Measurements from ENCODE around the gene HSBP1L1. TPM values are rescaled to one million over a fixed set of nuclear protein-coding genes. Genes with fewer than 3 reads are reported as not detected.

HSBP1L1 gene
- total RNA-seq, 4 donors from 2014 or later, result 25.7 to 51.8 (median 39.6) TPM

- DNase-seq, result no peak
- Histone ChIP-seq H3K4me1 (peaks cover 38 to 48% of the 10 kb centered on the region in 2 donors), H3K9me3 (no peaks in the 10 kb centered on the region), H3K4me3 (replicated peaks in 1 of 3) (no peak overlapping the region), H3K27me3 (no peaks in the 10 kb centered on the region), H3K27ac (peak overlapping the region in 1 of 3 donors; percentile 94), H3K36me3 (peaks cover 5 to 8% of the 10 kb centered on the region in 2 donors)
- WGBS, 2 donors, result 73 to 93% methylated on average over 5 of the region's 5 CpGs
- TF ChIP-seq CTCF (IDR thresholded peaks at IDR 0.05) (no peak), POLR2A (IDR thresholded peaks at IDR 0.05) (no peak)
- intact Hi-C loops (cut with DNase I), result no loop called here
Observed at GRCh38 chr18:79935098-79935480, 29.4 kb upstream of the HSBP1L1 start.

GRCh38 chr18:79935499-79935898 is 28.9 kb upstream of the HSBP1L1 start:
- Histone ChIP-seq H3K9me3 (no peaks in the 10 kb centered on the region), H3K36me3 (peaks cover 5 to 10% of the 10 kb centered on the region in 2 donors), H3K4me1 (peaks cover 43 to 52% of the 10 kb centered on the region in 2 donors), H3K4me3 (replicated peaks in 1 of 3) (no peak overlapping the region), H3K27me3 (no peaks in the 10 kb centered on the region), H3K27ac (peak overlapping the region in 2 of 3 donors; percentile 33 to 94)
- WGBS, 2 donors, result 94 to 100% methylated on average over 3 of the region's 3 CpGs
- no peak for TF ChIP-seq CTCF (IDR thresholded peaks at IDR 0.05)
- no peak for TF ChIP-seq POLR2A (IDR thresholded peaks at IDR 0.05)
- intact Hi-C loops (cut with DNase I), result no loop called here
- DNase-seq, result no peak

GRCh38 chr18:79935925-79936324 is 28.5 kb upstream of the HSBP1L1 start:
- Histone ChIP-seq H3K4me3 (replicated peaks in 1 of 3) (no peak overlapping the region), H3K4me1 (peaks cover 45 to 56% of the 10 kb centered on the region in 2 donors), H3K27ac (peak overlapping the region in 2 of 3 donors; percentile 33 to 94), H3K27me3 (no peaks in the 10 kb centered on the region), H3K36me3 (peaks cover 5 to 14% of the 10 kb centered on the region in 2 donors), H3K9me3 (no peaks in the 10 kb centered on the region)
- intact Hi-C loops (cut with DNase I), result no loop called here
- peak in 1 of 2 donors; percentile 2 for DNase-seq
- TF ChIP-seq CTCF (IDR thresholded peaks at IDR 0.05) (no peak), POLR2A (IDR thresholded peaks at IDR 0.05) (no peak)
- 95 to 97% methylated on average over 6 of the region's 6 CpGs for WGBS, 2 donors

- H3K36me3 ChIP-seq, result peaks cover 13 to 18% of the 10 kb centered on the region in 2 donors
- H3K4me1 ChIP-seq, result peaks cover 47 to 58% of the 10 kb centered on the region in 2 donors
- H3K27ac ChIP-seq, result peak overlapping the region in 2 of 3 donors; percentile 33 to 94
- no peak overlapping the region for H3K4me3 ChIP-seq (replicated peaks in 1 of 3)
- no peaks in the 10 kb centered on the region for H3K9me3 ChIP-seq
- H3K27me3 ChIP-seq, result no peaks in the 10 kb centered on the region
- TF ChIP-seq POLR2A (IDR thresholded peaks at IDR 0.05), result no peak
- no peak for TF ChIP-seq CTCF (IDR thresholded peaks at IDR 0.05)
- DNase-seq, result peak in 1 of 2 donors; percentile 2
- intact Hi-C loops (cut with DNase I), result no loop called here
- 93 to 94% methylated on average over 12 of the region's 12 CpGs for WGBS, 2 donors
Observed at GRCh38 chr18:79936641-79937040, 27.8 kb upstream of the HSBP1L1 start.

GRCh38 chr18:79937103-79937860 is 27.2 kb upstream of the HSBP1L1 start:
- Histone ChIP-seq H3K27ac (peak overlapping the region in 2 of 3 donors; percentile 88 to 94), H3K36me3 (peaks cover 19 to 25% of the 10 kb centered on the region in 2 donors), H3K4me1 (peaks cover 47 to 58% of the 10 kb centered on the region in 2 donors), H3K4me3 (replicated peaks in 1 of 3) (no peak overlapping the region), H3K27me3 (no peaks in the 10 kb centered on the region), H3K9me3 (no peaks in the 10 kb centered on the region)
- 96 to 97% methylated on average over 25 of the region's 25 CpGs for WGBS, 2 donors
- DNase-seq, result no peak
- intact Hi-C loops (cut with DNase I), result no loop called here
- no peak for TF ChIP-seq POLR2A (IDR thresholded peaks at IDR 0.05)
- TF ChIP-seq CTCF (IDR thresholded peaks at IDR 0.05), result no peak

All from thyroid gland (tissue), 4 donors.